Endothelial cell of umbilical vein (primary cell): ENCODE data around the gene XXYLT1. TPM values are rescaled to one million over a fixed set of nuclear protein-coding genes. Genes with fewer than 3 reads are reported as not detected.
"Not testable (repeated sequence)": the region's sequence is repeated elsewhere in the genome, so short reads cannot be mapped to it uniquely, and the experiment has no call there.

Source experiments
- BruUV-seq: library from RNA; stranded (reverse); fragments of 400-500 nt; replicated peaks from 2 replicates; lab custom pipeline; 2021; lab: Mats Ljungman, UMichigan
- CTCF ChIA-PET: fragments of 300-600, 350-600 bp; sonication (Branson Sonifier 250); formaldehyde crosslinking; loops from one replicate; lab custom pipeline; 2021; ENCODE audit warnings: antibody characterized with exemption, inconsistent platforms; lab: Charles Lee
- POLR2A ChIA-PET: fragments of 300-600, 350-600 bp; sonication (Branson Sonifier 250); formaldehyde crosslinking; loops from one replicate; lab custom pipeline; 2021; ENCODE audit warnings: antibody characterized with exemption, inconsistent platforms; lab: Charles Lee
- DNase-seq: peaks from one replicate; pipeline ENCODE4 v3.0.0-alpha.2; 2011; ENCODE audit warnings: low read depth, low spot score
- FAIRE-seq: peaks from 2 replicates; lab custom pipeline; 2011; peaks lifted over from hg19 to GRCh38; lab: Jason Lieb, UNC
- H2AFZ ChIP-seq: 2 replicates; pipeline ENCODE4 v1.6.0; 2012; ENCODE audit warnings: low read depth, low read length, control low read depth, inconsistent platforms
- H3K27ac ChIP-seq: 2 replicates; pipeline ENCODE4 v1.5.1; 2011; ENCODE audit warnings: low read depth, mild to moderate bottlenecking, control low read depth, low read length, moderate library complexity; ENCODE audit not compliant: insufficient read depth
- H3K27me3 ChIP-seq, 2 experiments: 2 replicates each; pipeline versions ENCODE4 v1.6.0 to v1.6.1; 2011; ENCODE audit warnings: low read length in 2 of 2, mixed read lengths in 1 of 2; ENCODE audit not compliant: control insufficient read depth in 2 of 2, insufficient read depth in 2 of 2
- H3K36me3 ChIP-seq, 2 experiments: 2 replicates in 1 of 2; 3 replicates in 1 of 2; pipeline ENCODE4 v1.5.1; 2011; ENCODE audit warnings: low read length in 2 of 2, mild to moderate bottlenecking in 1 of 2, moderate library complexity in 1 of 2; ENCODE audit not compliant: control insufficient read depth in 2 of 2, insufficient read depth in 2 of 2; ENCODE audit errors: extremely low read depth in 1 of 2
- H3K4me1 ChIP-seq: 3 replicates; pipeline ENCODE4 v1.5.1; 2011; ENCODE audit warnings: mild to moderate bottlenecking, low read length; ENCODE audit not compliant: control insufficient read depth, insufficient read depth; ENCODE audit errors: extremely low read depth
- H3K4me2 ChIP-seq: 2 replicates; pipeline ENCODE4 v1.6.1; 2011; ENCODE audit warnings: low read length, control low read depth, mixed read lengths; ENCODE audit not compliant: insufficient read depth
- H3K4me3 ChIP-seq, 3 experiments: fragments of 200-600 bp in 1 of 3; sonication (generic), shearing (Covaris generic) in 1 of 3; replicated peaks in 1 of 3; 2 replicates each; pipeline ENCODE4 v1.5.1; 2011 to 2016; ENCODE audit warnings: control low read depth in 3 of 3, low read length in 3 of 3, mild to moderate bottlenecking in 2 of 3, inconsistent platforms in 1 of 3, low read depth in 1 of 3, moderate library complexity in 1 of 3; ENCODE audit not compliant: insufficient read depth in 1 of 3
- H3K79me2 ChIP-seq: 2 replicates; pipeline ENCODE4 v1.6.0; 2012; ENCODE audit warnings: low read length, inconsistent platforms; ENCODE audit not compliant: control insufficient read depth, insufficient read depth
- H3K9ac ChIP-seq: replicated peaks from 2 replicates; pipeline ENCODE3; 2011; ENCODE audit warnings: low read length, control low read depth; ENCODE audit not compliant: insufficient read depth; ENCODE audit errors: extremely low read depth
- H3K9me1 ChIP-seq: replicated peaks from 3 replicates; pipeline ENCODE4 v1.6.0; 2011; ENCODE audit warnings: mild to moderate bottlenecking, low read length; ENCODE audit not compliant: control insufficient read depth, insufficient read depth; ENCODE audit errors: extremely low read depth
- H3K9me3 ChIP-seq: replicated peaks from 2 replicates; pipeline ENCODE4 v1.5.1; 2012; ENCODE audit warnings: low read length, inconsistent platforms; ENCODE audit not compliant: control insufficient read depth, insufficient read depth
- H4K20me1 ChIP-seq: replicated peaks from 2 replicates; pipeline ENCODE3; 2011; ENCODE audit warnings: mild to moderate bottlenecking, low read length; ENCODE audit not compliant: control insufficient read depth, insufficient read depth; ENCODE audit errors: extremely low read depth
- CTCF ChIP-seq, 2 donors: IDR thresholded peaks; 1 replicate in 1 of 2; 2 replicates in 1 of 2; pipeline ENCODE4 v1.5.1; 2011; ENCODE audit warnings: low read length in 2 of 2, mild to moderate bottlenecking in 2 of 2, moderate library complexity in 2 of 2, control low read depth in 1 of 2, inconsistent platforms in 1 of 2, low read depth in 1 of 2; ENCODE audit not compliant: insufficient read depth in 1 of 2; ENCODE audit errors: extremely low read depth in 1 of 2
- EZH2 ChIP-seq: IDR thresholded peaks from 2 replicates; pipeline ENCODE4 v1.6.1; 2012; ENCODE audit warnings: borderline replicate concordance, low read depth, mild to moderate bottlenecking, moderate library complexity, low read length, inconsistent platforms; ENCODE audit not compliant: severe bottlenecking
- FOS ChIP-seq: IDR thresholded peaks from 2 replicates; pipeline ENCODE4 v1.6.1; 2011; ENCODE audit warnings: mild to moderate bottlenecking, low read length, moderate library complexity, borderline replicate concordance; ENCODE audit not compliant: insufficient read depth
- GATA2 ChIP-seq: IDR thresholded peaks from 2 replicates; pipeline ENCODE4 v1.7.0; 2011; ENCODE audit warnings: low read depth, mild to moderate bottlenecking, moderate library complexity, mixed read lengths, low read length; ENCODE audit not compliant: insufficient read length, insufficient read depth
- JUN ChIP-seq: IDR thresholded peaks from 2 replicates; pipeline ENCODE4 v1.6.1; 2011; ENCODE audit warnings: borderline replicate concordance, low read depth; ENCODE audit not compliant: insufficient read length, insufficient read depth
- MAX ChIP-seq: IDR thresholded peaks from 2 replicates; pipeline ENCODE4 v1.6.1; 2011; ENCODE audit not compliant: insufficient read depth, insufficient read length
- MYC ChIP-seq: IDR thresholded peaks from one replicate; pipeline ENCODE4 v1.6.1; 2011; ENCODE audit warnings: mild to moderate bottlenecking, low read depth, low read length
- POLR2A ChIP-seq: IDR thresholded peaks from 2 replicates; pipeline ENCODE4 v1.6.1; 2012; ENCODE audit warnings: low read depth, mild to moderate bottlenecking, control low read depth, low read length
- POLR2AphosphoS5 ChIP-seq: IDR thresholded peaks from 2 replicates; pipeline ENCODE4 v1.6.1; 2012; ENCODE audit warnings: low read depth, mild to moderate bottlenecking, control low read depth, low read length, moderate library complexity; ENCODE audit not compliant: insufficient read depth
- dilution Hi-C: fragments of 300-500 bp; cut with MboI; formaldehyde crosslinking; loops from one replicate; pipeline ENCODE4 v1.15.0; 2019; ENCODE audit warnings: low sequenced_read_pairs; ENCODE audit not compliant: extremely low pct_ligation_motif_present
- intact Hi-C: fragments of 100-400 bp; cut with micrococcal nuclease; formaldehyde crosslinking; loops from one replicate; pipeline ENCODE4 v1.10.0; 2022
- polyA plus RNA-seq, 4 experiments: library from polyadenylated mRNA; depleted of rRNA in 3 of 4; stranded (reverse) in 3 of 4; unstranded in 1 of 4; fragments of >200 nt; gene quantifications; 2 replicates each; pipeline versions ENCODE4 v1.2.1 to v1.2.3, GENCODE V29; 2011 to 2012; ENCODE audit warnings: missing spikeins in 1 of 4
- total RNA-seq: library from RNA; stranded (reverse); gene quantifications from 2 replicates; pipeline ENCODE4 v1.2.3, GENCODE V29; 2021

XXYLT1 gene
- total and polyA plus RNA-seq, 2 donors (not counting 3 experiments of a cell fraction or from before 2014, with no cell fraction given) = 54.4 to 78.1 TPM

GRCh38 chr3:195038161-195038560, 232.8 kb downstream of the XXYLT1 start:
- ChIA-PET POLR2A (no interaction called here), CTCF (no interaction called here)
- no peaks in the 10 kb centered on the region for H3K9me3 ChIP-seq
- peaks cover 18% of the 10 kb centered on the region for H3K4me1 ChIP-seq
- no peaks in the 10 kb centered on the region for H3K79me2 ChIP-seq
- H3K27ac ChIP-seq = no peak overlapping the region
- no peak overlapping the region for H3K9ac ChIP-seq
- dilution Hi-C loops (no loop called here), intact Hi-C loops (no loop called here)
- no peak for TF ChIP-seq MAX
- TF ChIP-seq GATA2 = no peak
- no peak for TF ChIP-seq JUN
- TF ChIP-seq FOS = no peak
- TF ChIP-seq CTCF (IDR thresholded peaks at IDR 0.05; ENCODE audit: extremely low read depth in 1 of 2, insufficient read depth in 1 of 2, low read depth in 1 of 2, low read length in 2 of 2) = no peak
- no peak for TF ChIP-seq POLR2A
- TF ChIP-seq MYC = no peak
- TF ChIP-seq POLR2AphosphoS5 = no peak
- no peak for TF ChIP-seq EZH2
- H4K20me1 ChIP-seq = no peaks in the 10 kb centered on the region
- no peak overlapping the region for H3K4me3 ChIP-seq
- FAIRE-seq = no peak
- no peak overlapping the region for H3K4me2 ChIP-seq
- no peaks in the 10 kb centered on the region for H3K36me3 ChIP-seq
- H3K9me1 ChIP-seq = no peaks in the 10 kb centered on the region
- no peak overlapping the region for H2AFZ ChIP-seq
- no peak for DNase-seq
- no TSS peak for BruUV-seq
- H3K27me3 ChIP-seq = no peaks in the 10 kb centered on the region

- H3K36me3 ChIP-seq, H3K9me3 ChIP-seq, H3K27me3 ChIP-seq, H3K27ac ChIP-seq, intact Hi-C loops, H3K4me2 ChIP-seq, BruUV-seq, H2AFZ ChIP-seq, H4K20me1 ChIP-seq, H3K4me3 ChIP-seq, H3K9ac ChIP-seq, H3K9me1 ChIP-seq, dilution Hi-C loops, H3K79me2 ChIP-seq, POLR2A ChIA-PET, DNase-seq: not testable (repeated sequence)
- peaks cover 24% of the 10 kb centered on the region for H3K4me1 ChIP-seq
- peak; percentile 21 for FAIRE-seq
- CTCF ChIA-PET = interaction anchor here (0.9 kb wide), 1 partner anchor 61 kb away, joined by 3 read pairs; no protein-coding TSS in a partner anchor
Measured at GRCh38 chr3:195037586-195037985, 233.4 kb downstream of the XXYLT1 start.
